H1 (cell line): ENCODE data around the gene LCE2B. TPM values are rescaled to one million over a fixed set of nuclear protein-coding genes. Genes with fewer than 3 reads are reported as not detected.

Experiments used
- CTCF ChIA-PET: fragments of 300-600 bp; sonication (Branson Sonifier 250); formaldehyde crosslinking; loops from one replicate; lab custom pipeline; 2021; ENCODE audit not compliant: partially characterized antibody; lab: Charles Lee
- POLR2A ChIA-PET: fragments of 300-600 bp; sonication (Branson Sonifier 250); formaldehyde crosslinking; loops from one replicate; lab custom pipeline; 2021; ENCODE audit warnings: inconsistent platforms; ENCODE audit not compliant: partially characterized antibody; lab: Charles Lee
- DNase-seq, 2 experiments: peaks; one replicate each; pipeline versions ENCODE4 v3.0.0 to v3.0.0-alpha.2; 2010 to 2022; ENCODE audit warnings: low spot score in 2 of 2, low read depth in 1 of 2, mixed read lengths in 1 of 2
- FAIRE-seq: peaks from 2 replicates; lab custom pipeline; 2011; peaks lifted over from hg19 to GRCh38; lab: Jason Lieb, UNC
- H2AFZ ChIP-seq: 2 replicates; pipeline ENCODE4 v1.8.1; 2012; ENCODE audit warnings: low read length, inconsistent platforms
- H2AK5ac ChIP-seq: 2 replicates; pipeline ENCODE4 v1.6.1; 2013; ENCODE audit warnings: low read depth, low read length
- H2BK120ac ChIP-seq: replicated peaks from 2 replicates; pipeline ENCODE3; 2013; ENCODE audit warnings: low read depth, low read length, inconsistent platforms
- H2BK12ac ChIP-seq: 2 replicates; pipeline ENCODE4 v1.6.1; 2013; ENCODE audit warnings: low read depth, low read length
- H2BK15ac ChIP-seq: 2 replicates; pipeline ENCODE4 v1.6.1; 2013; ENCODE audit warnings: low read length
- H2BK20ac ChIP-seq: 2 replicates; pipeline ENCODE4 v1.6.1; 2013; ENCODE audit warnings: low read length
- H2BK5ac ChIP-seq: 2 replicates; pipeline ENCODE4 v1.6.1; 2013; ENCODE audit warnings: low read depth, low read length
- H3K14ac ChIP-seq: 2 replicates; pipeline ENCODE4 v1.6.1; 2013; ENCODE audit warnings: inconsistent platforms; ENCODE audit not compliant: insufficient read length
- H3K18ac ChIP-seq: 2 replicates; pipeline ENCODE4 v1.6.1; 2013; ENCODE audit warnings: low read length; ENCODE audit errors: extremely low read depth
- H3K23ac ChIP-seq: 2 replicates; pipeline ENCODE4 v1.6.1; 2013; ENCODE audit warnings: inconsistent platforms; ENCODE audit not compliant: insufficient read length
- H3K23me2 ChIP-seq: 2 replicates; pipeline ENCODE4 v1.6.1; 2013; ENCODE audit warnings: low read depth, low read length
- H3K27ac ChIP-seq: 2 replicates; pipeline ENCODE4 v1.6.1; 2011; ENCODE audit warnings: low read depth, low read length, inconsistent platforms
- H3K27me3 ChIP-seq, 4 experiments: replicated peaks in 1 of 4; 1 replicate in 1 of 4; 2 replicates in 3 of 4; pipeline versions ENCODE4 v1.6.1 to v1.8.1; 2011 to 2013; ENCODE audit warnings: low read length in 3 of 4, mild to moderate bottlenecking in 3 of 4, inconsistent platforms in 2 of 4, mixed read lengths in 2 of 4, moderate library complexity in 1 of 4; ENCODE audit not compliant: control insufficient read depth in 3 of 4, insufficient read depth in 3 of 4; ENCODE audit errors: extremely low read depth in 1 of 4
- H3K36me3 ChIP-seq, 4 experiments: 2 replicates each; pipeline versions ENCODE4 v1.6.1 to v1.8.1; 2011 to 2013; ENCODE audit warnings: mild to moderate bottlenecking in 4 of 4, low read length in 3 of 4, moderate library complexity in 2 of 4, control low read depth in 1 of 4, inconsistent platforms in 1 of 4; ENCODE audit not compliant: insufficient read depth in 4 of 4, control insufficient read depth in 2 of 4
- H3K4ac ChIP-seq: replicated peaks from 2 replicates; pipeline ENCODE3; 2013; ENCODE audit warnings: low read length, low read depth, mixed read lengths, inconsistent platforms; ENCODE audit not compliant: insufficient read length
- H3K4me1 ChIP-seq, 4 experiments: replicated peaks in 1 of 4; 1 replicate in 1 of 4; 2 replicates in 3 of 4; pipeline versions ENCODE4 v1.6.1 to v1.8.1; 2011 to 2013; ENCODE audit warnings: low read length in 3 of 4, inconsistent platforms in 2 of 4, mixed read lengths in 1 of 4; ENCODE audit not compliant: insufficient read depth in 4 of 4, control insufficient read depth in 3 of 4
- H3K4me2 ChIP-seq, 2 experiments: 2 replicates each; pipeline versions ENCODE4 v1.6.1 to v1.8.1; 2011 to 2013; ENCODE audit warnings: low read depth in 2 of 2, low read length in 2 of 2, control low read depth in 1 of 2, inconsistent platforms in 1 of 2, mild to moderate bottlenecking in 1 of 2; ENCODE audit not compliant: insufficient read depth in 1 of 2
- H3K4me3 ChIP-seq, 4 experiments: fragments of 200-600, 300-600 bp in 1 of 4; sonication (generic), shearing (Covaris generic), sonication (Bioruptor Twin) in 1 of 4; 2 replicates each; pipeline versions ENCODE4 v1.5.1 to v1.8.1; 2011 to 2016; ENCODE audit warnings: low read length in 4 of 4, low read depth in 3 of 4, control low read depth in 2 of 4, inconsistent platforms in 2 of 4, mild to moderate bottlenecking in 2 of 4, mixed read lengths in 1 of 4, moderate library complexity in 1 of 4; ENCODE audit not compliant: insufficient read depth in 2 of 4; ENCODE audit errors: extremely low read depth in 1 of 4
- H3K56ac ChIP-seq: replicated peaks from 2 replicates; pipeline ENCODE3; 2013; ENCODE audit warnings: low read depth, mild to moderate bottlenecking, mixed read lengths, low read length, inconsistent platforms; ENCODE audit not compliant: insufficient read length
- H3K79me1 ChIP-seq: 2 replicates; pipeline ENCODE4 v1.6.1; 2013; ENCODE audit warnings: low read depth, low read length, control low read depth
- H3K79me2 ChIP-seq, 2 experiments: 2 replicates each; pipeline versions ENCODE4 v1.6.1 to v1.8.1; 2012 to 2013; ENCODE audit warnings: low read length in 2 of 2, mild to moderate bottlenecking in 2 of 2, inconsistent platforms in 1 of 2; ENCODE audit not compliant: insufficient read depth in 2 of 2, control insufficient read depth in 1 of 2
- H3K9ac ChIP-seq, 4 experiments: replicated peaks in 1 of 4; 1 replicate in 1 of 4; 2 replicates in 3 of 4; pipeline versions ENCODE4 v1.6.1 to v1.8.1; 2011 to 2013; ENCODE audit warnings: low read depth in 3 of 4, low read length in 3 of 4, control low read depth in 2 of 4, mild to moderate bottlenecking in 2 of 4, moderate library complexity in 2 of 4, inconsistent platforms in 1 of 4; ENCODE audit errors: extremely low read depth in 1 of 4
- H3K9me3 ChIP-seq, 2 experiments: 2 replicates each; pipeline versions ENCODE4 v1.6.1 to v1.8.1; 2012 to 2013; ENCODE audit warnings: mild to moderate bottlenecking in 2 of 2, moderate library complexity in 2 of 2, control low read depth in 1 of 2, inconsistent platforms in 1 of 2, low read depth in 1 of 2, low read length in 1 of 2, mixed read lengths in 1 of 2; ENCODE audit not compliant: insufficient read depth in 2 of 2
- H4K20me1 ChIP-seq, 2 experiments: replicated peaks in 1 of 2; 2 replicates each; pipeline versions ENCODE3 to v1.8.1; 2011 to 2013; ENCODE audit warnings: inconsistent platforms in 2 of 2, low read length in 2 of 2, mild to moderate bottlenecking in 1 of 2; ENCODE audit not compliant: insufficient read depth in 2 of 2, control insufficient read depth in 1 of 2
- H4K5ac ChIP-seq: 2 replicates; pipeline ENCODE4 v1.6.1; 2013; ENCODE audit warnings: low read length, low read depth, mixed read lengths, inconsistent platforms; ENCODE audit not compliant: insufficient read length
- H4K8ac ChIP-seq: 2 replicates; pipeline ENCODE4 v1.8.0; 2013; ENCODE audit warnings: mild to moderate bottlenecking, moderate library complexity, low read length, inconsistent platforms; ENCODE audit not compliant: insufficient read depth; ENCODE audit errors: extremely low read depth
- H4K91ac ChIP-seq: replicated peaks from 2 replicates; pipeline ENCODE3; 2013; ENCODE audit warnings: low read length, mixed read lengths, inconsistent platforms; ENCODE audit not compliant: insufficient read length
- CHD2 ChIP-seq: IDR thresholded peaks from 2 replicates; pipeline ENCODE4 v1.6.1; 2012; ENCODE audit warnings: low read length, improper control_type of control experiment
- CTCF ChIP-seq, 3 experiments: IDR thresholded peaks; 1 replicate in 2 of 3; 2 replicates in 1 of 3; pipeline versions ENCODE4 v1.5.1 to v1.6.1; 2011; ENCODE audit warnings: low read length in 3 of 3, mild to moderate bottlenecking in 3 of 3, inconsistent platforms in 2 of 3, low read depth in 1 of 3, moderate library complexity in 1 of 3; ENCODE audit not compliant: insufficient read depth in 1 of 3; ENCODE audit errors: control extremely low read depth in 1 of 3
- HDAC6 ChIP-seq: IDR thresholded peaks from one replicate; pipeline ENCODE4 v1.7.1; 2012; ENCODE audit warnings: low read depth, mild to moderate bottlenecking, inconsistent platforms, low read length, moderate library complexity
- KDM1A ChIP-seq: fragments of 200-600, 300-600 bp; sonication (generic); IDR thresholded peaks from 2 replicates; pipeline ENCODE4 v1.7.1; 2016; ENCODE audit warnings: mild to moderate bottlenecking, low read length, borderline replicate concordance
- RAD21 ChIP-seq, 2 experiments: IDR thresholded peaks in 1 of 2; conservative IDR thresholded peaks in 1 of 2; 2 replicates each; pipeline ENCODE4 v1.6.1; 2011; ENCODE audit warnings: low read depth in 2 of 2, low read length in 2 of 2, improper control_type of control experiment in 1 of 2, inconsistent platforms in 1 of 2, mild to moderate bottlenecking in 1 of 2, moderate library complexity in 1 of 2
- WGBS, 2 experiments: shearing (Covaris generic) in 1 of 2; methylation state at CpG; one replicate each; pipeline versions ENCODE4 v1.1.6 to v1.1.7; 2013 to 2015; ENCODE audit warnings: low lambda C conversion rate in 2 of 2, mixed read lengths in 2 of 2, inconsistent platforms in 1 of 2, low coverage in 1 of 2, missing lambda C conversion rate in 1 of 2; ENCODE audit not compliant: insufficient replicate concordance in 2 of 2, insufficient coverage in 1 of 2, insufficient read length in 1 of 2; ENCODE audit errors: extremely low coverage in 1 of 2, missing lambda C conversion rate in 1 of 2; 5-methylcytosine and 5-hydroxymethylcytosine counted together
- polyA plus RNA-seq, 7 experiments: library from polyadenylated mRNA; depleted of rRNA in 3 of 7; stranded (reverse) in 5 of 7; unstranded in 2 of 7; fragments of >200 nt in 5 of 7; fragments of 200-250 nt in 2 of 7; gene quantifications; 1 replicate in 5 of 7; 2 replicates in 1 of 7; 4 replicates in 1 of 7; pipeline versions ENCODE4 v1.2.1 to v1.2.3, GENCODE V29; 2011 to 2013; ENCODE audit warnings: missing spikeins in 2 of 7, mixed read lengths in 2 of 7
- total RNA-seq: library from RNA; stranded (reverse); fragmentation: NEBNext Ultra II Directional; extraction: Animal tissue kit (Norgen Biotek cat#: 25700); gene quantifications from 2 replicates; pipeline ENCODE4 v1.2.1, GENCODE V29; 2021

Gene LCE2B
- total and polyA plus RNA-seq, 2 of the 8 experiments (the other 6 are each of a cell fraction or from before 2014, with no cell fraction given): not detected

GRCh38 chr1:152654110-152654509 is 31.8 kb upstream of the LCE2B start:
- Histone ChIP-seq H2BK120ac (no peak overlapping the region), H3K36me3 (no peaks in the 10 kb centered on the region), H2BK5ac (no peak overlapping the region), H4K91ac (no peak overlapping the region), H3K9ac (no peak overlapping the region), H3K79me2 (no peaks in the 10 kb centered on the region), H2AFZ (no peak overlapping the region), H2BK12ac (no peak overlapping the region), H3K27ac (no peak overlapping the region), H4K8ac (no peak overlapping the region), H3K23me2 (no peaks in the 10 kb centered on the region), H3K4ac (no peak overlapping the region), H3K9me3 (peaks cover 56 to 65% of the 10 kb centered on the region in 2 experiments), H2BK15ac (no peak overlapping the region), H2AK5ac (no peak overlapping the region), H4K5ac (no peak overlapping the region), H3K27me3 (no peaks in the 10 kb centered on the region), H3K4me2 (no peak overlapping the region), H2BK20ac (no peak overlapping the region), H3K18ac (no peak overlapping the region), H3K4me1 (no peaks in the 10 kb centered on the region), H3K14ac (no peak overlapping the region), H4K20me1 (no peaks in the 10 kb centered on the region), H3K56ac (no peak overlapping the region), H3K79me1 (no peaks in the 10 kb centered on the region), H3K23ac (no peak overlapping the region), H3K4me3 (no peak overlapping the region)
- POLR2A ChIA-PET: no interaction called here
- CTCF ChIA-PET: interaction anchor here (0.6 to 1.7 kb wide), 8 partner anchors 9 to 570 kb away, joined by 3 to 9 read pairs (median 4); partner anchors contain the start of gene LCE2D
- TF ChIP-seq KDM1A (no peak), CHD2 (no peak), HDAC6 (no peak), CTCF (IDR thresholded peaks at IDR 0.05; ENCODE audit: control extremely low read depth in 1 of 3, insufficient read depth in 1 of 3, low read depth in 1 of 3, low read length in 3 of 3) (peak; percentile 37 to 57 (median 53)), RAD21 (IDR thresholded peaks at IDR 0.05 in 1 of 2, conservative IDR thresholded peaks at IDR 0.05 in 1 of 2; ENCODE audit: low read depth in 2 of 2, low read length in 2 of 2) (peak; percentile 69 to 70)
- 43% methylated on average over 10 of the region's 10 CpGs; no CpG with 5 or more reads in 1 of the 2 experiments for WGBS, 2 experiments
- DNase-seq (peak in 1 of 2 experiments; percentile 67), FAIRE-seq (no peak)
